Tibial nerve (tissue), 4 donors: Measurements from ENCODE around the gene RIMS1. TPM values are rescaled to one million over a fixed set of nuclear protein-coding genes. Genes with fewer than 3 reads are reported as not detected.

Experiments used
- DNase-seq, 2 donors: peaks; one replicate each; pipeline ENCODE4 v3.0.0-alpha.2; 2019; ENCODE audit warnings: low spot score in 2 of 2
- H3K27ac ChIP-seq, 4 donors: fragments of 200-600 bp; sonication (generic) in 3 of 4; one replicate each; pipeline ENCODE4 v1.5.1; 2017 to 2019; ENCODE audit warnings: mild to moderate bottlenecking in 1 of 4
- H3K27me3 ChIP-seq, 2 donors: fragments of 200-600 bp; sonication (generic) in 1 of 2; one replicate each; pipeline versions ENCODE4 v1.5.1 to v1.6.0; 2017 to 2019
- H3K36me3 ChIP-seq, 3 donors: fragments of 200-600 bp; sonication (generic); one replicate each; pipeline ENCODE4 v1.5.1; 2018 to 2019
- H3K4me1 ChIP-seq, 4 donors: fragments of 200-600 bp; sonication (generic) in 3 of 4; one replicate each; pipeline ENCODE4 v1.5.1; 2017 to 2019
- H3K4me3 ChIP-seq, 4 donors: fragments of 200-600 bp; sonication (generic) in 3 of 4; one replicate each; pipeline ENCODE4 v1.5.1; 2017 to 2019; ENCODE audit warnings: mild to moderate bottlenecking in 1 of 4, moderate library complexity in 1 of 4
- H3K9me3 ChIP-seq, 4 donors: fragments of 200-600 bp; sonication (generic) in 3 of 4; one replicate each; pipeline ENCODE4 v1.5.1; 2017 to 2019
- EP300 ChIP-seq, 2 donors: sonication (generic); formaldehyde crosslinking; IDR thresholded peaks; one replicate each; pipeline ENCODE4 v1.6.1; 2017; ENCODE audit warnings: antibody characterized with exemption in 2 of 2, mild to moderate bottlenecking in 1 of 2
- POLR2A ChIP-seq, 2 donors: fragments of 450-650 bp; IDR thresholded peaks; one replicate each; pipeline ENCODE4 v1.6.1; 2017; ENCODE audit warnings: antibody characterized with exemption in 2 of 2, mild to moderate bottlenecking in 2 of 2, moderate library complexity in 2 of 2
- WGBS, 2 donors: methylation state at CpG; one replicate each; pipeline ENCODE4 v1.1.5; 2018; 5-methylcytosine and 5-hydroxymethylcytosine counted together
- total RNA-seq, 4 donors: library from RNA; depleted of rRNA; stranded (reverse); fragments of >200 nt; gene quantifications; one replicate each; pipeline ENCODE4 v1.1.0, GENCODE V29; 2016
- TF ChIP-seq, protein P1 (sequence below), 5 experiments: fragments of 200-600 bp in 3 of 5; fragments of 450-650 bp in 2 of 5; sonication (generic) in 3 of 5; IDR thresholded peaks; one replicate each; pipeline ENCODE4 v1.5.1; 2016 to 2019; ENCODE audit warnings: antibody characterized with exemption in 5 of 5, mild to moderate bottlenecking in 3 of 5, moderate library complexity in 2 of 5

The RIMS1 gene
- total RNA-seq, 4 donors from 2014 or later: 1.3 to 5.1 (median 3.3) TPM

DNA sequence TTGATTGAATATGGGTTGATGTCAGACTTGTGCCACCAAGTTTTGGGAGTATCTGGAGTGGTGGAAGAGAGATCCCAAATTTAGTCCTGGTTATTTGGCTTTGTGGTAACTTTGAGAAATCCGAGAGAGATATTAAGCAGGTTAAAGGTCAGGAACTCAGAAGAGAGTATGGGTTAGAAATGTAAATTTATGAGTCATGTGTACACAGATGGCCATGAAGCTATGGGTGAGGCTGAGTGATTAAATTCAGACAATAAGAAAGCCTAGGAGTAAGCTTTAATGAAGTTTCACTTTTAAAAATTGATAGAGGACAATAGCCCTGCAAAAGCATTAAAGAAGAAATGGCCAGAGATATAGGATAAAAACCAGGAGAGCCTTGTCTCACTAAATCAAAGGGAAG is 14.3 kb downstream of the RIMS1 start:
- TF ChIP-seq POLR2A (IDR thresholded peaks at IDR 0.05) (no peak), EP300 (IDR thresholded peaks at IDR 0.05) (no peak)
- TF ChIP-seq, protein P1, sequence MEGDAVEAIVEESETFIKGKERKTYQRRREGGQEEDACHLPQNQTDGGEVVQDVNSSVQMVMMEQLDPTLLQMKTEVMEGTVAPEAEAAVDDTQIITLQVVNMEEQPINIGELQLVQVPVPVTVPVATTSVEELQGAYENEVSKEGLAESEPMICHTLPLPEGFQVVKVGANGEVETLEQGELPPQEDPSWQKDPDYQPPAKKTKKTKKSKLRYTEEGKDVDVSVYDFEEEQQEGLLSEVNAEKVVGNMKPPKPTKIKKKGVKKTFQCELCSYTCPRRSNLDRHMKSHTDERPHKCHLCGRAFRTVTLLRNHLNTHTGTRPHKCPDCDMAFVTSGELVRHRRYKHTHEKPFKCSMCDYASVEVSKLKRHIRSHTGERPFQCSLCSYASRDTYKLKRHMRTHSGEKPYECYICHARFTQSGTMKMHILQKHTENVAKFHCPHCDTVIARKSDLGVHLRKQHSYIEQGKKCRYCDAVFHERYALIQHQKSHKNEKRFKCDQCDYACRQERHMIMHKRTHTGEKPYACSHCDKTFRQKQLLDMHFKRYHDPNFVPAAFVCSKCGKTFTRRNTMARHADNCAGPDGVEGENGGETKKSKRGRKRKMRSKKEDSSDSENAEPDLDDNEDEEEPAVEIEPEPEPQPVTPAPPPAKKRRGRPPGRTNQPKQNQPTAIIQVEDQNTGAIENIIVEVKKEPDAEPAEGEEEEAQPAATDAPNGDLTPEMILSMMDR (IDR thresholded peaks at IDR 0.05): no peak
- Histone ChIP-seq H3K9me3 (no peaks in the 10 kb centered on the region), H3K4me1 (no peaks in the 10 kb centered on the region), H3K4me3 (no peak overlapping the region), H3K36me3 (no peaks in the 10 kb centered on the region), H3K27me3 (no peaks in the 10 kb centered on the region), H3K27ac (no peak overlapping the region)
- DNase-seq: no peak
- WGBS, 2 donors: 9 to 24% methylated on average over 1 of the region's 1 CpG

DNA sequence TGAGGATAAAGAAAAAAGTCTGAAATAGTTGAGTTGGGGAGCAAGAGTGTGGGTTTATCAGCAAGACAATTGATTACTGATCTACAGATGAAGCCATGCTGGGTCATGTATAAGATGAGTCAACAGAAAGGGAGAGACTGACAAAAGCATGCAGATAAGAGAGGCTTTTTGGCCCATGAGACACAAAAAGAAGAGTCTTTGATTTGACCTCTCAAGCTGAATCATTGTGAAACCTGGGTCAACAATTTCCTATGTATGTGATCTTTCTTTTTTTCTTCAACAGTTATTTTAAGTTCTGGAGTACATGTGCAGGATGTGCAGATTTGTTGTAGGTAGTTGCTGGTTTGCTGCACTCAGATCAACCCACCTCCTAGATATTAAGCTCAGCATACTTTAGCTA is 15.9 kb downstream of the RIMS1 start:
- Histone ChIP-seq H3K9me3 (no peaks in the 10 kb centered on the region), H3K36me3 (no peaks in the 10 kb centered on the region), H3K27me3 (no peaks in the 10 kb centered on the region), H3K4me3 (no peak overlapping the region), H3K4me1 (no peaks in the 10 kb centered on the region), H3K27ac (no peak overlapping the region)
- DNase-seq: no peak
- no peak for TF ChIP-seq EP300 (IDR thresholded peaks at IDR 0.05)
- TF ChIP-seq, protein P1 (IDR thresholded peaks at IDR 0.05): no peak

DNA sequence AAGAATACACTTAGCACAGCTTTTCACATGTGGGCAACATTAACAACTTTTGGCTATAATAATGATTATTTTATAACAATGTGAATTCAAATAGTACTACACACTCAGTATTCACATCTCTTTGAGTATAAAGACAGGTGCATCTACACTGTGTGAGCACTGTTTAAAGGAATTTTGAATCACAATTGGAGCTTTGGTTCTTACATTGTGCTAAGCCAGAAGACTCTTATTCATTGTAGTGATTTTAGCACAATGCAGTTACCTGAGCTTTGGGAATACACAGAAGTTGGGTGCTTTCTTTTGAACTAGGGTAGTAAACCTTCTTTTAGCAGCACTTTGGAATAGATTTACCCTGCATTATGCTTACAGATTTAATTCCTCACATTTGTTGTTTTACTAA is 20.5 kb downstream of the RIMS1 start:
- no peaks in the 10 kb centered on the region for H3K9me3 ChIP-seq
- TF ChIP-seq POLR2A (IDR thresholded peaks at IDR 0.05): no peak
- no peak for TF ChIP-seq EP300 (IDR thresholded peaks at IDR 0.05)
- TF ChIP-seq, protein P1 (IDR thresholded peaks at IDR 0.05): no peak

DNA sequence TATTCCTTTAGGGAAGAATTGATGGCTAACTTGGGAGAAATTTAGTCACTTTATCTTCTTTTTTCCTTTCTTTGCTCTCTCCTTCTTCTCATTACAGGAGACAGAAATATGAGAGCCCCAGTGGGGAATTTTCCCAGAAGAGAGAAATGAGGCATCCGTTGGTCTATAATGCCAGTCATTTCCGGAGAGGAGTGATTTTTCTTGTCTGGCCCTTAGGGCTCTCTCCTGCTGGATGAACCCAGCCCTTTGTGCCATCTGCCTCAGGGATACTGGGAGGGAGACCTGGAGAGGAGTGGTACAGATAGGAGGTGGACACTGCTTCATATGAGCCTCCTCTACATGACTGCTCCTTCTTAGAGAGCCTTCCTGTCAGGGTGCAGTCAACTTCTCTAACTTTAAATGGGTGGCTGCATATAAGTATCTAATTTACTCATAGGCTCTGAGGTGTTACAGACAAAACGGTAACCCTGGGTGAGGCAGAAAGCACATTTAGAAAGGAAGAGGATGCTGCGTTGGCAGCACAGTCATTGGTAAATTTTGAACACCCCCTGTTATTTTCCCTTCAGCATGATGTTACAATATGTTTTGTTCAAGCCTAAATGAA is 21.9 kb downstream of the RIMS1 start:
- no peak for TF ChIP-seq POLR2A (IDR thresholded peaks at IDR 0.05)
- TF ChIP-seq, protein P1 (IDR thresholded peaks at IDR 0.05): no peak
- no peak for TF ChIP-seq EP300 (IDR thresholded peaks at IDR 0.05)
- DNase-seq: no peak
- 75 to 84% methylated on average over 4 of the region's 4 CpGs for WGBS, 2 donors
- H3K9me3 ChIP-seq: no peaks in the 10 kb centered on the region
- H3K27ac ChIP-seq: no peak overlapping the region
- H3K4me1 ChIP-seq: no peaks in the 10 kb centered on the region
- no peak overlapping the region for H3K4me3 ChIP-seq
- H3K36me3 ChIP-seq: no peaks in the 10 kb centered on the region
- no peaks in the 10 kb centered on the region for H3K27me3 ChIP-seq

More for the DNA sequence above, 20.5 kb downstream of the RIMS1 start:
- no peak overlapping the region for H3K27ac ChIP-seq
- no peak for DNase-seq
- no peaks in the 10 kb centered on the region for H3K36me3 ChIP-seq
- no peaks in the 10 kb centered on the region for H3K27me3 ChIP-seq
- H3K4me3 ChIP-seq: no peak overlapping the region
- H3K4me1 ChIP-seq: no peaks in the 10 kb centered on the region

DNA sequence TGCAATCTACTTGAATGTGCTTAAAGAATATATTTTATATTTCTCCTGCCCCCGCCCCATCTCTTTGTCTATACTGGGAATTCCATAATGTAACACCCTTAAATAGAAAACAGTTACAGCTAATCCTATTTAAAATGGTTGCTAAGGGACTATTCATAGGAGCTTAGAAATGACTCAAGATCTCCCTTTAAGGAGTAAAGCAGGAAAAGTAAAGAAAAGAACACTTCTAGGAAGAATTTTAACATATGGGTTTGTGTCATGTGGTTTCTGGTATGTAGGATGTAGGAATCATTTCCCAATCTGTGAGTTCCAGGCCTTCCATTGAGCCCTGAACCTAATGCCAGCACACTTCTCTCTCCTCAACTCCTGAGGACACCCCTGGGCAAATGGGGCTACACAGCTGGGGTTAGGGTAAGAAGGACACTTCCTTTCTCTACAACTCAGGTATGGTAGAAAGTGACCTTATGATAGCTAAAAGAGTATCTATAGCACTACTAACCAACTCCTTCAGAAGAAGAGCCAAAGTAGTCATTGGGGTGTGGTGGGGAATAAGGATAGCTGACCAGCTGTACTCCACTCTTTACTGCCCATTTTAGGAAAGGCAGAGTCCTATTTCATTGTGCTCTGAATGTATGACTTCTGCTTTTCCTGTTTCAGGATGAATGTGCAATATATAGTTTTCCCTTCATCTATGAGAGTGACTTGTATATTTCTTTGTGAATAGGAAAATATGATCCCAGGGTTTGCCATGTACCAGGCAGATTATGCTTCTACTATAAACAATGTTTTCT is 27.3 kb downstream of the RIMS1 start:
- Histone ChIP-seq H3K4me1 (no peaks in the 10 kb centered on the region), H3K27ac (no peak overlapping the region), H3K4me3 (no peak overlapping the region), H3K9me3 (no peaks in the 10 kb centered on the region), H3K27me3 (no peaks in the 10 kb centered on the region), H3K36me3 (no peaks in the 10 kb centered on the region)
- TF ChIP-seq, protein P1 (IDR thresholded peaks at IDR 0.05): no peak
- TF ChIP-seq POLR2A (IDR thresholded peaks at IDR 0.05) (no peak), EP300 (IDR thresholded peaks at IDR 0.05) (no peak)
- WGBS, 2 donors: 89 to 100% methylated on average over 1 of the region's 1 CpG
- no peak for DNase-seq
